Left renal cortex interstitium (tissue), 4 donors: ENCODE data around the gene KLB. TPM values are rescaled to one million over a fixed set of nuclear protein-coding genes. Genes with fewer than 3 reads are reported as not detected.
A peak's percentile ranks its signal among the peaks of the same experiment; 100 is the strongest.
"Not testable (repeated sequence)": the region's sequence is repeated elsewhere in the genome, so short reads cannot be mapped to it uniquely, and the experiment has no call there.

ENCODE experiments used
- DNase-seq, 4 donors: peaks; one replicate each; pipeline ENCODE4 v3.0.0-alpha.2; 2013; ENCODE audit warnings: low read depth in 4 of 4, low spot score in 2 of 4, missing footprints in 1 of 4
- polyA plus RNA-seq, 4 donors: library from polyadenylated mRNA; unstranded; fragments of 120-200 nt; gene quantifications; one replicate each; pipeline ENCODE4 v1.2.1, GENCODE V29; 2013; ENCODE audit not compliant: insufficient read length in 4 of 4

The KLB gene
- polyA plus RNA-seq: under 1 TPM; 0.11 to 0.40 (median 0.19) TPM

DNA sequence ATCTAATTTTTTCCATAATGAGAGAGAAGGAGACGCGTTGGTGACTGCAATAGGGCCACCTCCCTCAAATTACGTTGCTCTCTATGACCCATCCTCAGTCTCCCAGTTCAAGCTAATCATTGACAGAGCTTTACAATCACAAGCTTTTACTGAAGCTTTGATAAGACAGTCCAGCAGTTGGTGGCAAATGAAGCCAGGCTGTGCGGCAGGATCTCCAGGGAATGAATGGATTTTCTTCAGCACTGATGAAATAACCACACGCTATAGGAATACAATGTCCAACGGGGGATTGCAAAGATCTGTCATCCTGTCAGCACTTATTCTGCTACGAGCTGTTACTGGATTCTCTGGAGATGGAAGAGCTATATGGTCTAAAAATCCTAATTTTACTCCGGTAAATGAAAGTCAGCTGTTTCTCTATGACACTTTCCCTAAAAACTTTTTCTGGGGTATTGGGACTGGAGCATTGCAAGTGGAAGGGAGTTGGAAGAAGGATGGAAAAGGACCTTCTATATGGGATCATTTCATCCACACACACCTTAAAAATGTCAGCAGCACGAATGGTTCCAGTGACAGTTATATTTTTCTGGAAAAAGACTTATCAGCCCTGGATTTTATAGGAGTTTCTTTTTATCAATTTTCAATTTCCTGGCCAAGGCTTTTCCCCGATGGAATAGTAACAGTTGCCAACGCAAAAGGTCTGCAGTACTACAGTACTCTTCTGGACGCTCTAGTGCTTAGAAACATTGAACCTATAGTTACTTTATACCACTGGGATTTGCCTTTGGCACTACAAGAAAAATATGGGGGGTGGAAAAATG is at the start of gene KLB:
Gene KLB, plus strand, starts transcription at position 168 of the 821 bp plus-strand sequence. Its CDS starts 20 bp downstream, at position 188.
- DNase-seq: no peak

DNA sequence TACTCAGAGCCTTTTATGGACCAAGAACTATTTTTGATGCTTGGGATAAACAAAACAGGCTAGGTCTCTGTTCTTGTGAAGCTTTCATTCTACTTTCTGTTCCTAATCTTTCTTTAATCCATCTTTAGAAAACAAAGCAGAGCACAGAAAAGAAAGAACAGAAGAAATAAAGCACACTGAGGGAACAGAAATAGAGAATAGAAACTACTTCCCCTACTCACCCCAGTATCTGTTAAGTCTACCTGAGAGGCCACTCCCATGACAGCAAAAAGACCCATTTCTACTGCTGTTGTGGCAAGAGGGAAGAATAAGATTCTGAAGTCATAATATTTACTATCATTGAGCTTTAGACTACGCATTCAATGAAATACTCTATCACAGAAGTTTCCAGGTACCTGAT is 49.7 kb upstream of the KLB start:
- DNase-seq: no peak

DNA sequence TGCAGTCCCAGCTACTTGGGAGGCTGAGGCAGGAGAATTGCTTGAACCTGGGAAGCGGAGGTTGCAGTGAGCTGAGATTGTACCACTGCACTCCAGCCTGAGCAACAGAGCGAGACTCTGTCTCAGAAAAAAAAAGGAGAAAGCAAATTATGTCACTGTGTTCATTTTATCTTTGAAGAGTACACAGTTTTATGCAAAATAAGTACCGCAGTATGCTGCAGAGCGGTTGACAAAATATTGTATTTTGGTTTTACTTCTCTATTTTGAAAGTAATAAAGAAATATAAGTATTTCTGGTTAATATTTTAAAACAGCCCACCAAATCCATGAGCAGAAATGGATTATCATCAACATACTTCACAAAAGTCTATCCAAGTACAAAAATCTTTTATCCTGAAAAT is 46.1 kb upstream of the KLB start:
- DNase-seq: not testable (repeated sequence)

DNA sequence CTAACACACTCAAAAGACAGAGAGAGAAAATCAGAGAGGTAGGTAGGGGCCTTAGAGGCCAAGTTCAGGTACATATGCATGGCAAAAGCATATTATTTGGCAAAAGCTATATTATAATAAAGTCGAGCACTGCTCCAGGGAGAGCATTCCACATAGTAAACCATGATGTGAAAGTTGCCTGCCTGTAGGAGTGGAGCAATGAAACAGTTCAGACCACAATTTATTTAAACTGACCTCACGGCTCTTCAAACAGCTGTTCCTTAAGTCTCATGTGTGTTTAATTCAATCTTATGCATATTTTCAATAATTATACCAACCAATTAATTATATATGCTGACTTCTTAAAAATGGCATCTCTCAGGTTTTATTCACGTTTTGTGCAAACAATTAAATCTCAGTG is 43.9 kb upstream of the KLB start:
- DNase-seq: no peak

DNA sequence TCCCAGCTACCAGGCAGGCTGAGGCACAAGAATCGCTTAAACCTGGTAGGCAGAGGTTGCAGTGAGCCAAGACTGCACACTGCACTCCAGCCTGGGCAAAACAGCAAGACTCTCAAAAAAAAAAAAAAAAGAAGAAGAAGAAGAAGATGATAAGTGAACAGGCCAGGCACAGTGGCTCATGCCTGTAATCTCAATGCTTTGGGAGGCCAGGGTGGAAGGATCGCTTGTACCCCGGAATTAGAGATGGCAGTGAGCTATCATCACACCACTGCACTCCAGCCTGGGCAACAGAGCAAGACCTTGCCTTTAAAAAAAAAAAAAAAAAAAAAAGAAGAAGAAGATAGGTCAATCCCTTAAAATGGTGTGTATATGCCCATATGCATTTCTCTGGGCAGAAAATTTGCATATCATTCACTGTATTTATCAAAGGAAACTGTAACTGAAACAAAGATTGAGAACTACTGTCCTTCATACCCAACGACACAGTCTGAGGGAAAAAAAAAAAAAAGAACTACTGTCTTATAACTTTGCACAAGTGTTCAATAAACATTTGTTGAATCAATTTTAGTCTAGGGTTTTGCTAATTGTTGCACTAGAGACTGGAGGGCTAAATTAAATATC is 42.8 kb upstream of the KLB start:
- DNase-seq: no peak

DNA sequence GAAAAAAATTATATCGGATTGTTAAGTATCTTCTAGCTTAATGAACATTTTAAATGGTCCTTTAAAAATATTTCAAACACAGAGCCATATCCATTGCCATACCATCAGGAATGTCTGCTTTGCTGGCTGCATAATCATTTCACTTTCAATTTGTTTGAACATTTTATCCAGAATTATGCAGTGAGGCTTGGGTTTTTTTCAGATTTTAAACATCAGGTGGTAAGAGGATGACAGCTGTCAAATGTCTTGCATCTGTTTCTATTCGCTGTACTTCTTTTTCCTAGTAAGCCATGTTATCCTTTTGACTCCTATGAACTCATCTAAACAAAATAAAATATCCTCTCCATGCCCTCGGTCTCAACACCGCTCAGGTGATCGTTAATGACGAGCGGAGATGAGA is 41.4 kb upstream of the KLB start:
- no peak for DNase-seq

DNA sequence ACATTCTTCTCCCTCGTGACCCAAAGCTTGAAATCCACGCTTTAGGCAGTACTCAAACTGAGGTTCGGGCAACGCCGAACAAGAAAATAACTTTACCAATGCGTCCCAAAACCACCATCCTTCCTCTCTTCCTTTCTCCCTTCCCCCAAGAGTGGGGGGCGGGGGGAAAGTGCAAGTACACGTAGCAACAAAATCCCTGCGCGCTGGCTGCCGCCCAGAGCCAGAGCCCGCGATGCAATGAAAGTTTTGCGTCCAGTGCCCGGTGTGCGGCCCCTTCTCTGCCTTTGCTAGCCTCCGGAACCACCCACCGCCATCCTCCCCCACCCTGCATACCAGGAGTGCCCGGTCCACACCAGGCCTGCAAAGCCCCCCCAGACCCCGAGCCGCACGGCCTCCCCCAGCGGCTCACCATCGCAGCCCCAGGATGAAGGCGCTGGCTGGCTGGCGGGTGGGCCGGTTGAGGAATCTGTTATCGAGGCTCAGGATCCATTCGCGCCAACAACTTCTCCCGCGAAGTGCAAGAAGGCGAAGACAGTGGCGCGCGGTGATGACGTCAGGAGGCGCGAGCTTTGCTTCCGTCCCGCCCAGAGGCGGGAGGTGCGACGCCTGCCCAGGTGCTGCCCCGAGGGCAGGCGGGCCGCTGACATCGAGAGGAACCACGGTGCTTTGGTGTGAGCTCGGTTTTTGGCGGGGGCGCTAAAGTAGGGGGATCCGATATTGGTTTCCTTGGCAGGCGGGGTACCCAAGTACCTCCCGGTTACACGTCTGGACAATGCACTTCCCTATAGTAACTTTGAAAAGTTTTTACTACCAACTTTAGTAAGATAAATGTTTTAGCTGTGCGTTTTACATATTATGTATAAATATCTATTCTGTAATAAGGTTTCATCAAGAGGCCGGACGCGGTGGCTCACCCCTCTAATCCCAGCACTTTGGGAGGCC is 40.6 kb upstream of the KLB start, which contains the start of gene RFC1:
Gene RFC1, minus strand, starts transcription at position 533 of the 942 bp plus-strand sequence. Its CDS starts 121 bp downstream, at position 412.
- peak; percentile 86 to 94 (median 88) for DNase-seq

DNA sequence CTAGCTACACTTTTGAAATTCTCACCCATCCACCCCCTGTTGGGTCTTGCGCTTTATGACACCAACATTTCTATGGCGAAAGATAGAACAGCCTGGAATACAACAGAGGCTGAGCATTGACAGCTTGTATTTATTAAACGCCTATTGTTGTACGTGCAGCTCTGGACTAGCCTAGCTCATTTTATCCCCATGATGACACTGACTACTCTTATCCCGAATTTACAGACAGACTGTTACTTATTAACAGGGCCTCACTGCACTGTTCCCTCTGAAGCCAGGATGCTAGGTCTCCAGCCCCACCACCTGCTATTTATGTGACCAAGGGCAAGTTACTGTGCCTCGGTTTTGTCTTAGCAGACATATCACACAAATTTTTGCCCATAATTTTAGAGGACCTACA is 39.6 kb upstream of the KLB start:
- no peak for DNase-seq

DNA sequence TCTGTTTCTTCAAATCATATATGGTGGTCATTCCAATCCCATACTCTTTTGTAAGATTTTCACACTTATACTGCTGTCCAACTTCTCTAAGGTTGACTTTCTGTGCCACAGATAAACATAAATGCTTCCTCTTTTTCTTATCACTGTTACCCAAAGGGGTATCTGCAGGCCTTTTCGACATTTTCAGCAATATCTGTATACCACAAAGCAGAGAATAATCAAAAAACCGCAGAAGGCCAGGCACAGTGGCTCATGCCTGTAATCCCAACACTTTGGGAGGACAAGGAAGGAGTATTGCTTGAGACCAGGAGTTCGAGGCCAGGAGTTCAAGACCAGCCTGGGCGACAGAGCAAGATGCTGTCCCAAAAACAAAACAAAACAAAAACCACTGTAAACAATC is 37.4 kb upstream of the KLB start:
- no peak for DNase-seq

DNA sequence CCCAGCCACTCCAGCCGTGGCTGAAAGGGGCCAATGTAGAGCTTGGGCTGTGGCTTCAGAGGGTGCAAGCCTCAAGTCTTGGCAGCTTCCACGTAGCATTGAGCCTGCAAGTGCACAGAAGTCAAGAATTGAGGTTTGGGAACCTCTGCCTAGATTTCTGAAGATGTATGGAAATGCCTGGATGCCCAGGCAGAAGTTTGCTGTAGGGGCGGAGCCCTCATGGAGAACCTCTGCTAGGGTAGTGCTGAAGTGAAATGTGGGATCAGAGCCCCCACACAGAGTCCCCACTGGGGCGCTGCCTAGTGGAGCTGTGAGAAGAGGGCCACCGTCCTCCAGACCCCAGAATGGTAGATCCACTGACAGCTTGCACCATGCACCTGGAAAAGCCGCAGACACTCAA is 35.5 kb upstream of the KLB start:
- not testable (repeated sequence) for DNase-seq

DNA sequence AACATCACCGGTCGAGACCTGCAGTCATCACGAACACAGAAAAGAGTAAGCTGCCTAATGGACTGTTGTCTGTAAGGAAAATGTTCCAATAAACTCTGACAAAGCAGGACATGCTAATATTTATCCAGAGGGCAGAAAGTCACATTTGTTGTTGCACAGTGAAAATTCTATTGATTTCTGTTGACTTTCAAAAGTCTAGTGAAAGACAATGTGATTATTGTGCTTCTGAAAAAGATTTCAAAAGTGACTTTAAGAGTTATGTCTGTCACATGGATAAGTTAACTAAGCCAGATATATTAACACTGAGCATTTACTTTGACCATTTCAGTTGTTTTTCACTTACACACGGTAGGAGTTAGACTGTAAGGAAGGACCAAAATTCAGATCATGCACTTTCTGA is 31.3 kb upstream of the KLB start:
- no peak for DNase-seq

DNA sequence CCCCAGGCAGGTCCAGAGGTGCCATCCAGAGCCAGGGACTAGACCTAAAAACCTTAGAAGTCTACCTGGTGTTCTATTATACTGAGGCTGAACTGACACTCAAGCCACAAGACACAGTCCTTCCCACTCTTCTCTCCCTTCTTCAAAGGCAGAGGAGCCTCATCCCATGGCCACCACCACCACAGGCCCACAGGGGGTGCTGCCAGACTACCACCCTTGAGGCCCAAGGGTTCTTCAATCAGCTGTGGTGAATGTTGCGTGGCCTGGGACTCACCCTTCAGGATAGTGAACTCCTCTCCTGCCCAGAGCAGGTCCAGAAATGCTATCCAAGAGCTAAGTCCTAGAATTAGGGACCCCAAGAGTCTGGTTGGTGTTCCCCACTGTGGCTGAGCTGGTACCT is 23.0 kb upstream of the KLB start:
- DNase-seq: no peak

DNA sequence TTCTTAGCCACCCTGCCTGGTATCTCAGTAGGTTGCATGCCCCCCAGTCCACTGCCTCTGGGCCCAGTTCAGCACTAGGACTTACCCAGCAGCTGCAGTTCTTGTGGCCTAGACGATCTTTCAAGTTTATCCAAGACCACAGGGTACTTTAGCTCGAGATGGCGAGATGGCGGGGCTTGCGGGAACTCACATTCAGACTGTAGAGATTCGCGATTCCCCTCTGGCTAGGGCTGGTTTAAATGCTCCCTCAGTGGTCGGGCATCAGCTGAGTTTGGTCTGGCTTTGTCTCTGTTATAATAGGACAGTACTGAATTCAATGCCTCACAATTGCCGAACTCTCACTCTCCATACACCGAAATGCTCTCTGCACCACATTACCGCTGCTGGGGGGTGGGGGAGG is 22.2 kb upstream of the KLB start:
- DNase-seq: no peak

DNA sequence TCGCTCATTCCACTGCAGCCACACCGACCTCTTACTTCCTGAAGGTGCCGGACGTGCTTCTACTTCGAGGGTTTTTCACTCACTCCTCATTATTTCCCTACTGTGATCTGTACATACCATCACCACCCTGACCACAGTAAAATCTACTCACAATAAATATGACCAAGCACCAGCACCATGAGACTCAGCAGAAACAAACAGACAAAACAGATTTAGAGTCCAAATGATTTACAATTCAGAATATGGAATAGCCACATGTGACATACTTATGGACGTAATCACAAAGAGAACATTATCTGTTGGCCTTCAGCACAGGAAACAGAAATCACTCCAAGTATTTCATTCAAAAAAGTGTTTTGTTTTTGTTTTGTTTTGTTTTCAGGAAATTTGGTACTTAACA is 16.1 kb upstream of the KLB start:
- DNase-seq: no peak

DNA sequence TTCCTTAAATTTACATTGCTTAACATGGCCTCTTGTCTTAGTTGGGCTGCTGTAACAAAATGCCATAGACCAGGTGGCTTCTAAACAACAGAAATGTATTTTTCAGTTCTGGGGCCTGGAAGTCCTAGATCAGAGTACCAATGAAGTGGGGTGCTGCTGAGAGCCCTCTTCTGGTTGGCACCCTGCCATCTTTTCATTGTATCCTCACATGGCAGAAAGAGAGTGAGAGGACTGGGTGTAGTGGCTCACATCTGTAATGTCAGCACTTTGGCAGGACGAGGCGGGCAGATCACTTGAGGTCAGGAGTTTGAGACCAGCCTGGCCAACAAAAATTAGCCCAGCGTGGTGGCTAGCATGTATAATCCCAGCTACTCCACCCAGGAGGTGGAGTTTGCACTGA is 12.0 kb upstream of the KLB start:
- DNase-seq: no peak

DNA sequence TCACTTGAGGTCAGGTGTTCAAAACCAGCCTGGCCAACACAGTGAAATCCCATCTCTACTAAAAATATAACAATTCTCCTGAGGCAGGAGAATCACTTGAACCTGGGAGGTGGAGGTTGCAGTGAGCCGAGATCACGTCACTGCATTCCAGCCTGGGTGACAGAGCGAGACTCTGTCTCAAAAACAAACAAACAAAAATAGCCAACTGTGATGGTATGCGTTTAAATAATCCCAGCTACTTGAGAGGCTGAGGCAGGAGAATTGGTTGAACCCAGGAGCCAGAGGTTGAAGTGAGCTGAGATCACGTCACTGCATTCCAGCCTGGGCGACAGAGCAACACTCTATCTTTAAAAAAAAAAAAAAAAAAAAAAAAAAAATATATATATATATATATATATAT is 5.1 kb upstream of the KLB start:
- not testable (repeated sequence) for DNase-seq

DNA sequence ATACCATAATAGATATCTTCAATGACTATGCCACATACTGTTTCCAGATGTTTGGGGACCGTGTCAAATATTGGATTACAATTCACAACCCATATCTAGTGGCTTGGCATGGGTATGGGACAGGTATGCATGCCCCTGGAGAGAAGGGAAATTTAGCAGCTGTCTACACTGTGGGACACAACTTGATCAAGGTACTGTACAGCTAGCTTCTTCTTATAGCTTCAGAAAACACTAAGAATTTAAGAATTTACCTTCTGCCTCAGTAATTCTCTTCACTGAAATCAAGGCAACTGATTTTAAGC is 805 bp downstream of the KLB start:
- no peak for DNase-seq

DNA sequence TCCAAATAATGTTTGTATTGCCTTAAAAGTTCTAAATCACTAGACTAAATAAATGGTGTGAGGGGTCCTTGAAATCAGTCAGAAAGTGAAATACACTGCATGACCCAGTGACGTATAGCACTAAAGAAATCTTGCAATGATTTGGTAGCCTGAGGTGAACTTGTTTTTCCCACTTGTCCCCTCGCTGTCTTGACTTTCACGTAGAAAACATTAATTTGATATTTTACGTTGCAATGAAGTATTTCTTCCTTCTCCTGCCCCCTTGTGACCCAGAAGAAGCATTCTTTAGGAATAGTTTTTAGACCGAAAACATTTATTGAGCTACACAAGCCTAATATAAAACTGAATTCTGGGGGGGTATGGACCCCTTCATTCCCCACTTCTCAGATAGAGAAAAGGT is 3.7 kb downstream of the KLB start:
- no peak for DNase-seq

DNA sequence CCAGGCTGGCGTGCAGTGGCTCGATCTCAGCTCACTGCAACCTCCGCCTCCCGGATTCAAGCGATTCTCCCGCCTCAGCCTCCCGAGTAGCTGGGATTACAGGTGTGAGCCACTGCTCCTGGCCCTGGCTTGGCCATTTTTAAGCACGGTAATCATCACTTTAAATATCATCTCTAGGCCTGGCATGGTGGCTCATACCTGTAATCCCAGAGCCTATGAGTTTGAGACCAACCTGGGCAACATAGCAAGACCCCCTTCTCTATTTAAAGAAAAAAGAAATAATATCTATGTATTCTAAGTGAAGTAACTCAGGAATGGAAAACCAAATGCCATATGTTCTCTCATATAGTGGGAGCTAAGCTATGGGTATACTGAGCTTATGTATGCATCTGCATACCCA is 4.8 kb downstream of the KLB start:
- DNase-seq: not testable (repeated sequence)

DNA sequence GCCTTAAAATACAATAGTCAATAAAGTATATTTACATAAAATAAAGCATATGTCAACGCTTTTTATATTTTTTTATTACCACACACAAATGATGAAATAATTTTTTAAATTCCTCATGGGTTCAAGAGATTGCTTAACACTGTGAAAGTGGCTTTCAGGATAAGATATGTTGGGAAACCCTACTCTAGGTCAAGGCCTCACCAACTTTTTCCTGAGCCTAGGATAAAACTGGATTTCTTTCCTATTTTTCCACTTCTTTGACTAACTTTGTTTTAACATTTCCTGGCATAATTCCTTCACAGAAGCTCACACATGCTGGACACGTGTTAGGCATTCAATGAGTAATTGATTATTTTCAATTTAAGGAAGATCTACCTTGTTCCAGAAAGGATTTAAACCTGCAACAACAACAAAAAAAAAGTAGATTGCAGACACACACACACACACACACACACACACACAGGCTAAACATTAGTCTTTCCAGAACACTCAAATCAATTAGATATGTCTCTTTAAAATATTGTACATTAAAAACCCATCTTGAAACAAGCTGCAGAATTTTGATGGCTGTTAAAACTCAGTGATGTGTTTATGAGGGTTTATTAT is 9.1 kb downstream of the KLB start:
- no peak for DNase-seq

DNA sequence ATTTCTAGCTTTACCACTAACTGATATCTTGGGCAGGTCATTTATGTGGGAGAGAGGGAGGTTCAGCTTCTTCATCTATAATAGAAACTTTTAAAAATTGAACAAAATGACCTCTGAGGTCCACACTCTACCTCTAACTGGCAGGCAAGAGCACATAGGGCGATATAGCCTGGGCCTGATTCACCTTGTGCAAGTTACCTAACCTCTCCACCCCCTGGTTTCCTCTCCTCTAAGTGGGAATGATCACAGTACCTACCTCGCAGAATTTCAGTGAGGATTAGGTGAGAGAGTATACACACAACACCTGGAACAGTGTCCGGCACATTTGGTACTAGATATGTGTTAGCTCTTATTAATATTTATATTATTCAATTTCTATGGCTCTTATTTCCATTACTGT is 15.5 kb downstream of the KLB start:
- DNase-seq: no peak
